GM23338 (cell line): ENCODE measurements around the gene UQCC5. TPM values are rescaled to one million over a fixed set of nuclear protein-coding genes. Genes with fewer than 3 reads are reported as not detected.

ENCODE experiments used
- ATAC-seq: fragments of 200-7000 bp; cut with Tn5 transposase; 3 replicates; pipeline ENCODE4 v1.9.1; 2020
- DNase-seq: peaks from one replicate; pipeline ENCODE4 v3.0.0-alpha.2; 2015; ENCODE audit warnings: low spot score
- H2AFZ ChIP-seq: fragments of 200-600 bp; sonication (generic); 2 replicates; pipeline ENCODE4 v1.8.0; 2016; ENCODE audit warnings: antibody characterized with exemption, mild to moderate bottlenecking, moderate library complexity
- H3F3A ChIP-seq: fragments of 200-600 bp; sonication (generic); replicated peaks from 2 replicates; pipeline ENCODE4 v1.8.0; 2017; ENCODE audit warnings: antibody characterized with exemption, mixed run types, low read depth
- H3K27ac ChIP-seq: fragments of 200-600 bp; sonication (generic); 2 replicates; pipeline ENCODE4 v1.6.1; 2016; ENCODE audit warnings: low read depth
- H3K27me3 ChIP-seq: fragments of 200-600 bp; sonication (generic); 2 replicates; pipeline ENCODE4 v1.8.0; 2016; ENCODE audit warnings: mild to moderate bottlenecking, mixed run types, moderate library complexity; ENCODE audit not compliant: insufficient read depth
- H3K36me3 ChIP-seq: fragments of 200-600 bp; sonication (generic); 2 replicates; pipeline ENCODE4 v1.8.0; 2016; ENCODE audit warnings: mild to moderate bottlenecking; ENCODE audit not compliant: insufficient read depth
- H3K4me1 ChIP-seq: fragments of 200-600 bp; sonication (generic); 2 replicates; pipeline ENCODE4 v1.8.0; 2016; ENCODE audit warnings: mild to moderate bottlenecking, moderate library complexity; ENCODE audit not compliant: insufficient read depth
- H3K4me2 ChIP-seq: fragments of 200-600 bp; sonication (generic); 2 replicates; pipeline ENCODE4 v1.7.1; 2017; ENCODE audit warnings: mixed run types
- H3K4me3 ChIP-seq: fragments of 200-600 bp; sonication (generic); 2 replicates; pipeline ENCODE4 v1.6.1; 2016; ENCODE audit warnings: mixed run types
- H3K79me2 ChIP-seq: fragments of 200-600 bp; sonication (generic); replicated peaks from 2 replicates; pipeline ENCODE4 v1.8.0; 2017; ENCODE audit warnings: mild to moderate bottlenecking; ENCODE audit not compliant: insufficient read depth
- H3K9me2 ChIP-seq: fragments of 200-600 bp; sonication (generic); 2 replicates; pipeline ENCODE4 v1.8.0; 2017; ENCODE audit not compliant: insufficient read depth
- H4K20me1 ChIP-seq: fragments of 200-600 bp; sonication (generic); replicated peaks from 2 replicates; pipeline ENCODE4 v1.8.0; 2017; ENCODE audit warnings: mild to moderate bottlenecking; ENCODE audit not compliant: insufficient read depth
- H3K27ac Mint-ChIP-seq: 2 replicates; pipeline ENCODE4 v1.8.0; 2020; ENCODE audit warnings: inconsistent platforms, mild to moderate bottlenecking, moderate library complexity, mixed read lengths
- H3K27me3 Mint-ChIP-seq: 3 replicates; pipeline ENCODE4 v1.8.0; 2022; ENCODE audit warnings: low read depth, mild to moderate bottlenecking, moderate library complexity, mixed read lengths, inconsistent platforms; ENCODE audit not compliant: insufficient read depth, poor library complexity
- H3K36me3 Mint-ChIP-seq: 3 replicates; pipeline ENCODE4 v1.8.0; 2021; ENCODE audit warnings: low read depth, mild to moderate bottlenecking, inconsistent platforms, moderate library complexity, mixed read lengths
- H3K4me1 Mint-ChIP-seq: 3 replicates; pipeline ENCODE4 v1.8.0; 2020; ENCODE audit warnings: mild to moderate bottlenecking, inconsistent platforms, mixed read lengths
- H3K4me3 Mint-ChIP-seq: 3 replicates; pipeline ENCODE4 v1.8.0; 2021; ENCODE audit warnings: moderate library complexity, mild to moderate bottlenecking, inconsistent platforms, mixed read lengths
- H3K9me3 Mint-ChIP-seq: 3 replicates; pipeline ENCODE4 v1.8.0; 2020; ENCODE audit warnings: moderate library complexity, mild to moderate bottlenecking, inconsistent platforms, mixed read lengths
- CREB1 ChIP-seq: fragments of 250-450 bp; sonication (Bioruptor Pico); IDR thresholded peaks from 2 replicates; pipeline ENCODE4 v1.5.0; 2020; ENCODE audit warnings: low read depth, mild to moderate bottlenecking, moderate library complexity
- CTCF ChIP-seq, 2 experiments: fragments of 200-600 bp in 1 of 2; sonication (generic) in 1 of 2; conservative IDR thresholded peaks; 2 replicates each; pipeline versions ENCODE4 v1.5.1 to v1.6.1; 2016 to 2017; ENCODE audit warnings: antibody characterized with exemption in 2 of 2, low read depth in 2 of 2, mild to moderate bottlenecking in 2 of 2, moderate library complexity in 1 of 2
- EZH2 ChIP-seq: fragments of 200-600 bp; sonication (generic); IDR thresholded peaks from one replicate; pipeline ENCODE4 v1.8.0; 2017; ENCODE audit warnings: antibody characterized with exemption, mild to moderate bottlenecking, low read depth; ENCODE audit not compliant: unreplicated experiment
- EZH2phosphoT487 ChIP-seq: fragments of 200-600 bp; sonication (generic); IDR thresholded peaks from one replicate; pipeline ENCODE4 v1.8.1; 2018; ENCODE audit warnings: antibody characterized with exemption; ENCODE audit not compliant: unreplicated experiment
- JUNB ChIP-seq: IDR thresholded peaks from one replicate; pipeline ENCODE4 v1.6.1; 2016; ENCODE audit warnings: antibody characterized with exemption; ENCODE audit not compliant: unreplicated experiment
- NANOG ChIP-seq: IDR thresholded peaks from 2 replicates; pipeline ENCODE4 v1.6.1; 2016; ENCODE audit warnings: antibody characterized with exemption, borderline replicate concordance
- POLR2AphosphoS5 ChIP-seq: IDR thresholded peaks from 2 replicates; pipeline ENCODE4 v1.6.1; 2016; ENCODE audit warnings: antibody characterized with exemption, low read depth
- STAT1 ChIP-seq: IDR thresholded peaks from one replicate; pipeline ENCODE4 v1.6.1; 2016; ENCODE audit warnings: antibody characterized with exemption; ENCODE audit not compliant: unreplicated experiment
- ZNF114 ChIP-seq: fragments of 250-450 bp; sonication (Bioruptor Pico); IDR thresholded peaks from 2 replicates; pipeline ENCODE4 v1.5.0; 2020; ENCODE audit warnings: mild to moderate bottlenecking, moderate library complexity
- ZNF331 ChIP-seq: fragments of 250-450 bp; sonication (Bioruptor Pico); IDR thresholded peaks from 2 replicates; pipeline ENCODE4 v1.5.0; 2020; ENCODE audit warnings: low read depth, mild to moderate bottlenecking, moderate library complexity
- ZNF462 ChIP-seq: fragments of 250-450 bp; sonication (Bioruptor Pico); IDR thresholded peaks from 2 replicates; pipeline ENCODE4 v1.5.0; 2020; ENCODE audit warnings: mild to moderate bottlenecking, moderate library complexity
- polyA plus RNA-seq: library from polyadenylated mRNA; unstranded; fragments of >200 nt; fragmentation: Nextera tagmentation; extraction: Ambion mirVana; gene quantifications from 2 replicates; pipeline ENCODE4 v1.2.1, GENCODE V29; 2016
- total RNA-seq: library from RNA; depleted of rRNA; stranded (reverse); fragments of >200 nt; shearing (Covaris generic); gene quantifications from 2 replicates; pipeline ENCODE4 v1.2.3, GENCODE V29; 2014
- TF ChIP-seq, protein P1 (sequence below): IDR thresholded peaks from one replicate; pipeline ENCODE4 v1.6.1; 2018; ENCODE audit warnings: antibody characterized with exemption; ENCODE audit not compliant: unreplicated experiment
- TF ChIP-seq, protein P2 (sequence below): IDR thresholded peaks from 2 replicates; pipeline ENCODE4 v1.6.1; 2016; ENCODE audit warnings: antibody characterized with exemption

UQCC5 gene
- total and polyA plus RNA-seq, 2 experiments from 2014 or later = 2.6 to 156 TPM

- H3K4me3 Mint-ChIP-seq = no peak overlapping the region
- peaks cover 8% of the 10 kb centered on the region for H3K27me3 Mint-ChIP-seq
- peaks cover 14% of the 10 kb centered on the region for H3K4me1 Mint-ChIP-seq
- Histone ChIP-seq H4K20me1 (peaks cover 16% of the 10 kb centered on the region), H3K79me2 (peaks cover 31% of the 10 kb centered on the region), H3F3A (peaks cover 6% of the 10 kb centered on the region), H3K36me3 (peaks cover 10% of the 10 kb centered on the region; the same call in 1 of the 2 replicates), H3K4me3 (no peak overlapping the region), H3K27me3 (no peaks in the 10 kb centered on the region), H3K27ac (no peak overlapping the region), H3K4me1 (peaks cover 13% of the 10 kb centered on the region), H2AFZ (no peak overlapping the region), H3K9me2 (no peaks in the 10 kb centered on the region), H3K4me2 (no peak overlapping the region)
- no peak overlapping the region for H3K27ac Mint-ChIP-seq
- peaks cover 44% of the 10 kb centered on the region for H3K36me3 Mint-ChIP-seq
- ATAC-seq (no peak), DNase-seq (no peak)
- no peaks in the 10 kb centered on the region for H3K9me3 Mint-ChIP-seq
- TF ChIP-seq JUNB = no peak
- TF ChIP-seq ZNF331 = no peak
- TF ChIP-seq EZH2phosphoT487 = no peak
- TF ChIP-seq CTCF (conservative IDR thresholded peaks at IDR 0.05; ENCODE audit: low read depth in 2 of 2) = no peak
- no peak for TF ChIP-seq ZNF462 (CRISPR knock-in tag)
- no peak for TF ChIP-seq STAT1
- no peak for TF ChIP-seq NANOG
- TF ChIP-seq EZH2 = no peak
- no peak for TF ChIP-seq CREB1
- no peak for TF ChIP-seq ZNF114 (CRISPR knock-in tag)
- TF ChIP-seq, protein P1, sequence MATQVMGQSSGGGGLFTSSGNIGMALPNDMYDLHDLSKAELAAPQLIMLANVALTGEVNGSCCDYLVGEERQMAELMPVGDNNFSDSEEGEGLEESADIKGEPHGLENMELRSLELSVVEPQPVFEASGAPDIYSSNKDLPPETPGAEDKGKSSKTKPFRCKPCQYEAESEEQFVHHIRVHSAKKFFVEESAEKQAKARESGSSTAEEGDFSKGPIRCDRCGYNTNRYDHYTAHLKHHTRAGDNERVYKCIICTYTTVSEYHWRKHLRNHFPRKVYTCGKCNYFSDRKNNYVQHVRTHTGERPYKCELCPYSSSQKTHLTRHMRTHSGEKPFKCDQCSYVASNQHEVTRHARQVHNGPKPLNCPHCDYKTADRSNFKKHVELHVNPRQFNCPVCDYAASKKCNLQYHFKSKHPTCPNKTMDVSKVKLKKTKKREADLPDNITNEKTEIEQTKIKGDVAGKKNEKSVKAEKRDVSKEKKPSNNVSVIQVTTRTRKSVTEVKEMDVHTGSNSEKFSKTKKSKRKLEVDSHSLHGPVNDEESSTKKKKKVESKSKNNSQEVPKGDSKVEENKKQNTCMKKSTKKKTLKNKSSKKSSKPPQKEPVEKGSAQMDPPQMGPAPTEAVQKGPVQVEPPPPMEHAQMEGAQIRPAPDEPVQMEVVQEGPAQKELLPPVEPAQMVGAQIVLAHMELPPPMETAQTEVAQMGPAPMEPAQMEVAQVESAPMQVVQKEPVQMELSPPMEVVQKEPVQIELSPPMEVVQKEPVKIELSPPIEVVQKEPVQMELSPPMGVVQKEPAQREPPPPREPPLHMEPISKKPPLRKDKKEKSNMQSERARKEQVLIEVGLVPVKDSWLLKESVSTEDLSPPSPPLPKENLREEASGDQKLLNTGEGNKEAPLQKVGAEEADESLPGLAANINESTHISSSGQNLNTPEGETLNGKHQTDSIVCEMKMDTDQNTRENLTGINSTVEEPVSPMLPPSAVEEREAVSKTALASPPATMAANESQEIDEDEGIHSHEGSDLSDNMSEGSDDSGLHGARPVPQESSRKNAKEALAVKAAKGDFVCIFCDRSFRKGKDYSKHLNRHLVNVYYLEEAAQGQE = no peak
- TF ChIP-seq, protein P2, sequence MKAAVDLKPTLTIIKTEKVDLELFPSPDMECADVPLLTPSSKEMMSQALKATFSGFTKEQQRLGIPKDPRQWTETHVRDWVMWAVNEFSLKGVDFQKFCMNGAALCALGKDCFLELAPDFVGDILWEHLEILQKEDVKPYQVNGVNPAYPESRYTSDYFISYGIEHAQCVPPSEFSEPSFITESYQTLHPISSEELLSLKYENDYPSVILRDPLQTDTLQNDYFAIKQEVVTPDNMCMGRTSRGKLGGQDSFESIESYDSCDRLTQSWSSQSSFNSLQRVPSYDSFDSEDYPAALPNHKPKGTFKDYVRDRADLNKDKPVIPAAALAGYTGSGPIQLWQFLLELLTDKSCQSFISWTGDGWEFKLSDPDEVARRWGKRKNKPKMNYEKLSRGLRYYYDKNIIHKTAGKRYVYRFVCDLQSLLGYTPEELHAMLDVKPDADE = no peak
- TF ChIP-seq POLR2AphosphoS5 = no peak
These were observed 6.8 kb upstream of the UQCC5 start for GRCh38 chr3:52529376-52530333.
